ENCODE measurements around the gene SSUH2.

- no peak for TF ChIP-seq CTCF (IDR thresholded peaks at IDR 0.05)
- no peak for TF ChIP-seq EP300 (IDR thresholded peaks at IDR 0.05)
- TF ChIP-seq POLR2A (IDR thresholded peaks at IDR 0.05), result no peak
Observed at GRCh38 chr3:8604988-8605387, 39.6 kb downstream of the SSUH2 start.

All from tibial nerve (tissue), 4 donors.